Endothelial cell of umbilical vein (primary cell): Measurements from ENCODE around the gene ADAMTS14. TPM values are rescaled to one million over a fixed set of nuclear protein-coding genes. Genes with fewer than 3 reads are reported as not detected.
A peak's percentile ranks its signal among the peaks of the same experiment; 100 is the strongest.

Source experiments
- Bru-seq: library from RNA; stranded (reverse); fragments of 400-500 nt; gene quantifications from one replicate; lab custom pipeline; 2021; lab: Mats Ljungman, UMichigan
- BruChase-seq, 2 experiments: library from RNA; stranded (reverse); fragments of 400-500 nt; gene quantifications; one replicate each; lab custom pipeline; 2021; lab: Mats Ljungman, UMichigan
- BruUV-seq: library from RNA; stranded (reverse); fragments of 400-500 nt; replicated peaks from 2 replicates; lab custom pipeline; 2021; lab: Mats Ljungman, UMichigan
- CTCF ChIA-PET: fragments of 300-600, 350-600 bp; sonication (Branson Sonifier 250); formaldehyde crosslinking; loops from one replicate; lab custom pipeline; 2021; ENCODE audit warnings: antibody characterized with exemption, inconsistent platforms; lab: Charles Lee
- POLR2A ChIA-PET: fragments of 300-600, 350-600 bp; sonication (Branson Sonifier 250); formaldehyde crosslinking; loops from one replicate; lab custom pipeline; 2021; ENCODE audit warnings: antibody characterized with exemption, inconsistent platforms; lab: Charles Lee
- DNase-seq: peaks from one replicate; pipeline ENCODE4 v3.0.0-alpha.2; 2011; ENCODE audit warnings: low read depth, low spot score
- FAIRE-seq: peaks from 2 replicates; lab custom pipeline; 2011; peaks lifted over from hg19 to GRCh38; lab: Jason Lieb, UNC
- H2AFZ ChIP-seq: 2 replicates; pipeline ENCODE4 v1.6.0; 2012; ENCODE audit warnings: low read depth, low read length, control low read depth, inconsistent platforms
- H3K27ac ChIP-seq: 2 replicates; pipeline ENCODE4 v1.5.1; 2011; ENCODE audit warnings: low read depth, mild to moderate bottlenecking, control low read depth, low read length, moderate library complexity; ENCODE audit not compliant: insufficient read depth
- H3K27me3 ChIP-seq, 2 experiments: 2 replicates each; pipeline versions ENCODE4 v1.6.0 to v1.6.1; 2011; ENCODE audit warnings: low read length in 2 of 2, mixed read lengths in 1 of 2; ENCODE audit not compliant: control insufficient read depth in 2 of 2, insufficient read depth in 2 of 2
- H3K36me3 ChIP-seq, 2 experiments: 2 replicates in 1 of 2; 3 replicates in 1 of 2; pipeline ENCODE4 v1.5.1; 2011; ENCODE audit warnings: low read length in 2 of 2, mild to moderate bottlenecking in 1 of 2, moderate library complexity in 1 of 2; ENCODE audit not compliant: control insufficient read depth in 2 of 2, insufficient read depth in 2 of 2; ENCODE audit errors: extremely low read depth in 1 of 2
- H3K4me1 ChIP-seq: 3 replicates; pipeline ENCODE4 v1.5.1; 2011; ENCODE audit warnings: mild to moderate bottlenecking, low read length; ENCODE audit not compliant: control insufficient read depth, insufficient read depth; ENCODE audit errors: extremely low read depth
- H3K4me2 ChIP-seq: 2 replicates; pipeline ENCODE4 v1.6.1; 2011; ENCODE audit warnings: low read length, control low read depth, mixed read lengths; ENCODE audit not compliant: insufficient read depth
- H3K4me3 ChIP-seq, 3 experiments: fragments of 200-600 bp in 1 of 3; sonication (generic), shearing (Covaris generic) in 1 of 3; replicated peaks in 1 of 3; 2 replicates each; pipeline ENCODE4 v1.5.1; 2011 to 2016; ENCODE audit warnings: control low read depth in 3 of 3, low read length in 3 of 3, mild to moderate bottlenecking in 2 of 3, inconsistent platforms in 1 of 3, low read depth in 1 of 3, moderate library complexity in 1 of 3; ENCODE audit not compliant: insufficient read depth in 1 of 3
- H3K79me2 ChIP-seq: 2 replicates; pipeline ENCODE4 v1.6.0; 2012; ENCODE audit warnings: low read length, inconsistent platforms; ENCODE audit not compliant: control insufficient read depth, insufficient read depth
- H3K9ac ChIP-seq: replicated peaks from 2 replicates; pipeline ENCODE3; 2011; ENCODE audit warnings: low read length, control low read depth; ENCODE audit not compliant: insufficient read depth; ENCODE audit errors: extremely low read depth
- H3K9me1 ChIP-seq: replicated peaks from 3 replicates; pipeline ENCODE4 v1.6.0; 2011; ENCODE audit warnings: mild to moderate bottlenecking, low read length; ENCODE audit not compliant: control insufficient read depth, insufficient read depth; ENCODE audit errors: extremely low read depth
- H3K9me3 ChIP-seq: replicated peaks from 2 replicates; pipeline ENCODE4 v1.5.1; 2012; ENCODE audit warnings: low read length, inconsistent platforms; ENCODE audit not compliant: control insufficient read depth, insufficient read depth
- H4K20me1 ChIP-seq: replicated peaks from 2 replicates; pipeline ENCODE3; 2011; ENCODE audit warnings: mild to moderate bottlenecking, low read length; ENCODE audit not compliant: control insufficient read depth, insufficient read depth; ENCODE audit errors: extremely low read depth
- EZH2 ChIP-seq: IDR thresholded peaks from 2 replicates; pipeline ENCODE4 v1.6.1; 2012; ENCODE audit warnings: borderline replicate concordance, low read depth, mild to moderate bottlenecking, moderate library complexity, low read length, inconsistent platforms; ENCODE audit not compliant: severe bottlenecking
- POLR2A ChIP-seq: IDR thresholded peaks from 2 replicates; pipeline ENCODE4 v1.6.1; 2012; ENCODE audit warnings: low read depth, mild to moderate bottlenecking, control low read depth, low read length
- dilution Hi-C: fragments of 300-500 bp; cut with MboI; formaldehyde crosslinking; loops from one replicate; pipeline ENCODE4 v1.15.0; 2019; ENCODE audit warnings: low sequenced_read_pairs; ENCODE audit not compliant: extremely low pct_ligation_motif_present
- intact Hi-C: fragments of 100-400 bp; cut with micrococcal nuclease; formaldehyde crosslinking; loops from one replicate; pipeline ENCODE4 v1.10.0; 2022
- long read RNA-seq: library from polyadenylated mRNA; stranded (forward); transcript quantifications from one replicate; pipeline ENCODE4 v2.0.0, GENCODE V29; 2021
- polyA minus RNA-seq, 3 experiments: library from RNA; depleted of rRNA, polyadenylated mRNA; stranded (reverse); fragments of >200 nt; gene quantifications; 1 replicate in 1 of 3; 2 replicates in 2 of 3; pipeline ENCODE4 v1.2.3, GENCODE V29; 2011
- polyA plus RNA-seq, 4 experiments: library from polyadenylated mRNA; depleted of rRNA in 3 of 4; stranded (reverse) in 3 of 4; unstranded in 1 of 4; fragments of >200 nt; gene quantifications; 2 replicates each; pipeline versions ENCODE4 v1.2.1 to v1.2.3, GENCODE V29; 2011 to 2012; ENCODE audit warnings: missing spikeins in 1 of 4
- total RNA-seq: library from RNA; stranded (reverse); gene quantifications from 2 replicates; pipeline ENCODE4 v1.2.3, GENCODE V29; 2021

Gene ADAMTS14, protein sequence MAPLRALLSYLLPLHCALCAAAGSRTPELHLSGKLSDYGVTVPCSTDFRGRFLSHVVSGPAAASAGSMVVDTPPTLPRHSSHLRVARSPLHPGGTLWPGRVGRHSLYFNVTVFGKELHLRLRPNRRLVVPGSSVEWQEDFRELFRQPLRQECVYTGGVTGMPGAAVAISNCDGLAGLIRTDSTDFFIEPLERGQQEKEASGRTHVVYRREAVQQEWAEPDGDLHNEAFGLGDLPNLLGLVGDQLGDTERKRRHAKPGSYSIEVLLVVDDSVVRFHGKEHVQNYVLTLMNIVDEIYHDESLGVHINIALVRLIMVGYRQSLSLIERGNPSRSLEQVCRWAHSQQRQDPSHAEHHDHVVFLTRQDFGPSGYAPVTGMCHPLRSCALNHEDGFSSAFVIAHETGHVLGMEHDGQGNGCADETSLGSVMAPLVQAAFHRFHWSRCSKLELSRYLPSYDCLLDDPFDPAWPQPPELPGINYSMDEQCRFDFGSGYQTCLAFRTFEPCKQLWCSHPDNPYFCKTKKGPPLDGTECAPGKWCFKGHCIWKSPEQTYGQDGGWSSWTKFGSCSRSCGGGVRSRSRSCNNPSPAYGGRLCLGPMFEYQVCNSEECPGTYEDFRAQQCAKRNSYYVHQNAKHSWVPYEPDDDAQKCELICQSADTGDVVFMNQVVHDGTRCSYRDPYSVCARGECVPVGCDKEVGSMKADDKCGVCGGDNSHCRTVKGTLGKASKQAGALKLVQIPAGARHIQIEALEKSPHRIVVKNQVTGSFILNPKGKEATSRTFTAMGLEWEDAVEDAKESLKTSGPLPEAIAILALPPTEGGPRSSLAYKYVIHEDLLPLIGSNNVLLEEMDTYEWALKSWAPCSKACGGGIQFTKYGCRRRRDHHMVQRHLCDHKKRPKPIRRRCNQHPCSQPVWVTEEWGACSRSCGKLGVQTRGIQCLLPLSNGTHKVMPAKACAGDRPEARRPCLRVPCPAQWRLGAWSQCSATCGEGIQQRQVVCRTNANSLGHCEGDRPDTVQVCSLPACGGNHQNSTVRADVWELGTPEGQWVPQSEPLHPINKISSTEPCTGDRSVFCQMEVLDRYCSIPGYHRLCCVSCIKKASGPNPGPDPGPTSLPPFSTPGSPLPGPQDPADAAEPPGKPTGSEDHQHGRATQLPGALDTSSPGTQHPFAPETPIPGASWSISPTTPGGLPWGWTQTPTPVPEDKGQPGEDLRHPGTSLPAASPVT
- total RNA-seq (not detected in 2 replicates), polyA plus RNA-seq (not detected in 2 replicates), polyA minus RNA-seq (0.27 and 0.87 TPM in 2 replicates), Bru-seq, nascent RNA (percentile 7 among the genes with signal in this experiment), BruChase-seq, experiment 1, labeled RNA remaining after a 6-hour chase (percentile 7 among the genes with signal in this experiment), BruChase-seq, experiment 2, labeled RNA remaining after a 2-hour chase (percentile 11 among the genes with signal in this experiment)
- polyA plus RNA-seq (2011; cell fraction: cytosol; rRNA removed): not detected in 2 replicates
- not detected in 2 replicates for polyA plus RNA-seq (2011; cell fraction: nucleus; rRNA removed)
- not detected in 2 replicates for polyA plus RNA-seq (2012)
- polyA minus RNA-seq (2011; cell fraction: cytosol; rRNA and poly(A)+ RNA removed): not detected
- polyA minus RNA-seq (2011; cell fraction: nucleus; rRNA and poly(A)+ RNA removed): not detected in 2 replicates
- long read RNA-seq: 0 reads

DNA sequence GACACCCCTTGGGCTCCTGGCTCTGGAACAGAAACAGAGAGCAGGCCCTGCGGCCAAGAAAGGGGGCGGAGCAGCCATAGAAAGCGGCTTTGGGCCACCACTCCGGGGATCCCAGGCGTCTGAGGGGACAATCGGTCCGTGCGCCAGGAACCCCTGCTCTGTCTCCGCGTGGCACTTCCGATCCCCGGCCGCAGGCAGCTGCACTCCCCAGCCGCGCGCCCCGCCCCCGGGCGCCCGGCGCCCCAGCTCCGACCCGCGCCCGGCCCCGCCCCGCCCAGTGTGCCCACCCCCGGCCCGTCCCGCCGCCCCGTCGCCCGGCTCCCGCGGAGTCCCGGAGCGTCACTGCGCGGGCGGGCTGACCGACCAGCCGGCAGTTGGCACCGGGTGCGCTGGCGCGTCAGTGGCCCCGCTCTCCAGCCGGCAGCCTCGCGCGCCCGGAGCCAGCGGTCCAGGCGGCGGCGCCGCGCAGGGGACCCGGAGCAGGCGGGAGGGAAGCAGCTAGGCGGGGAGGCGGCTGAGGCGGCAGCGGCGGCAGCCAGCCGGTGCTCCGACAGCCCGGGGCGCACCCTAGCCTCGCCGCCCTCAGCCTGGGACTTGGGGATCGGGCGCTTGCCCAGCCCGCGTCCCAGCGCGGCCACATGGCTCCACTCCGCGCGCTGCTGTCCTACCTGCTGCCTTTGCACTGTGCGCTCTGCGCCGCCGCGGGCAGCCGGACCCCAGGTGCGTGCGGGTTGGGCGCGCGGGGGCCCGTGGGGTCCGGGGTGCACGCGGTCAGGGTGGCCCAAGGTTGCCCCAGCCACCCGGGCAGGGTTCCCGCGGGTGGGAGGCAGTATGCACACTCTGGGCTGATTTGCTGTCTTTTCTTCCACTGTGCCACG is at the start of gene ADAMTS14:
Gene ADAMTS14, plus strand, starts transcription at position 342 of the 878 bp plus-strand sequence. Its CDS starts 297 bp downstream, at position 639.
- BruUV-seq: no TSS peak
- dilution Hi-C loops: no loop called here

More for the DNA sequence above, at the start of gene ADAMTS14:
- Histone ChIP-seq H4K20me1 (no peaks in the 10 kb centered on the region), H3K27ac (no peak within 1 kb of the TSS), H3K4me3 (no peak within 1 kb of the TSS), H3K9ac (no peak within 1 kb of the TSS), H3K79me2 (no peaks in the 10 kb centered on the region), H3K9me3 (no peaks in the 10 kb centered on the region), H3K4me2 (peak within 1 kb of the TSS; percentile 16), H3K9me1 (no peaks in the 10 kb centered on the region), H3K4me1 (no peaks in the 10 kb centered on the region), H2AFZ (no peak within 1 kb of the TSS), H3K27me3 (peaks cover 26 to 29% of the 10 kb centered on the region in 2 experiments), H3K36me3 (no peaks in the 10 kb centered on the region)
- DNase-seq (no peak), FAIRE-seq (no peak)
- intact Hi-C loops: no loop called here
- TF ChIP-seq POLR2A: no peak
- peak; percentile 53 for TF ChIP-seq EZH2
- ChIA-PET POLR2A (no interaction called here), CTCF (no interaction called here)
